Endothelial cell (in vitro differentiated cells): ENCODE data around the gene KDM4C. TPM values are rescaled to one million over a fixed set of nuclear protein-coding genes. Genes with fewer than 3 reads are reported as not detected.
"Not testable (repeated sequence)": the region's sequence is repeated elsewhere in the genome, so short reads cannot be mapped to it uniquely, and the experiment has no call there.

Source experiments
- DNase-seq: peaks from one replicate; pipeline ENCODE4 v3.0.0; 2021; ENCODE audit warnings: low spot score
- H3K27ac Mint-ChIP-seq: one replicate; pipeline ENCODE4 v1.8.0; 2021; ENCODE audit warnings: mixed read lengths, inconsistent platforms; ENCODE audit not compliant: unreplicated experiment
- H3K27me3 Mint-ChIP-seq: one replicate; pipeline ENCODE4 v1.8.0; 2021; ENCODE audit warnings: mild to moderate bottlenecking, moderate library complexity, mixed read lengths, inconsistent platforms; ENCODE audit not compliant: unreplicated experiment
- H3K36me3 Mint-ChIP-seq: one replicate; pipeline ENCODE4 v1.8.0; 2021; ENCODE audit warnings: mild to moderate bottlenecking, low read depth, mixed read lengths, inconsistent platforms; ENCODE audit not compliant: unreplicated experiment
- H3K4me1 Mint-ChIP-seq: one replicate; pipeline ENCODE4 v1.8.0; 2021; ENCODE audit warnings: mild to moderate bottlenecking, mixed read lengths, inconsistent platforms; ENCODE audit not compliant: unreplicated experiment
- H3K4me3 Mint-ChIP-seq: one replicate; pipeline ENCODE4 v1.8.0; 2021; ENCODE audit warnings: mild to moderate bottlenecking, mixed read lengths, inconsistent platforms; ENCODE audit not compliant: unreplicated experiment
- H3K9me3 Mint-ChIP-seq: one replicate; pipeline ENCODE4 v1.8.0; 2021; ENCODE audit warnings: mixed read lengths, inconsistent platforms; ENCODE audit not compliant: unreplicated experiment
- CTCF ChIP-seq: fragments of 200-600 bp; sonication (generic); IDR thresholded peaks from one replicate; pipeline ENCODE4 v1.5.0; 2021; ENCODE audit warnings: antibody characterized with exemption; ENCODE audit not compliant: unreplicated experiment
- total RNA-seq: library from RNA; stranded (reverse); fragmentation: NEBNext Ultra II Directional; extraction: Animal tissue kit (Norgen Biotek cat#: 25700); gene quantifications from one replicate; pipeline ENCODE4 v1.2.1, GENCODE V29; 2021; ENCODE audit not compliant: unreplicated experiment

KDM4C gene
- total RNA-seq, 1 donor from 2014 or later, result 21.0 TPM

DNA sequence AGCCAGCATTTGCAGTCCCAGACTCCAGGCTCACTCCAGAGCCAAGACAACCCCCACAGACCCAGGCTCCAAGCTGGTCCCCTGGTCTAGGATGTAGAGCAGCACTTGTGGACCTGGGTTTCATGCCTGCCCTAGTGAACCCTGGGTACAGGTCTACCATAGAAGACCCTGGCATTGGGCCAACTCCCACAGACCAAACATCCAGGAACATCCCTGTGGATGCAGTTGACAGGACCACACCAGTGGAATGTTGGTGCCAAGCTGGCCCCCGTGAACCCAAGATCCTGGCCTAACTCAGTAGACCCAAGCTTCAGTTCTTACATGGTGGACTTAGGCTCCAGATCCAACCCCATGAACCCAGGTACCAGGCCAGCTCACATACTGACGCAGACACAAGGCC is 250.6 kb downstream of the KDM4C start:
- H3K36me3 Mint-ChIP-seq, result peaks cover 5% of the 10 kb centered on the region
- H3K4me3 Mint-ChIP-seq, result no peak overlapping the region
- no peak for DNase-seq
- H3K27ac Mint-ChIP-seq, result no peak overlapping the region
- peaks cover 32% of the 10 kb centered on the region for H3K4me1 Mint-ChIP-seq
- no peaks in the 10 kb centered on the region for H3K9me3 Mint-ChIP-seq
- peaks cover 1% of the 10 kb centered on the region for H3K27me3 Mint-ChIP-seq
- no peak for TF ChIP-seq CTCF

DNA sequence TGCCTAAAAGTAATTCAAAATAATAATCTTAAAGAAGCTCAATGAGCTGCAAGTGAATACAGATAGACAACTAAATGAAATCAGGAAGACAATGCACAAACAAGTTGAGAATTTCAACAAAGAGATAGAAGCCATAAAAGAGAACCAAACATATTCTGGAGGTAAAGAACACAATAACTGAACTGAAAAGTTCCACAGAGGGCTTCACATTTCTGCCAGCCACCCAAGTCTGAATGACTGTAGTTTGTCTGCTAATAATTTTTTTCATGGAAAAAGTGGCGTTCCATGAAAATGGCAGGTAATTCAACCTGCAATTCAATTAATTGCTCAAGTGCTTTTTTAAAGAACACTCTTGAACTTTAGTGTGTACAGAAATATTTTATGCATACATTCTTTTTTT is 251.3 kb downstream of the KDM4C start:
- Mint-ChIP-seq H3K9me3 (no peaks in the 10 kb centered on the region), H3K4me1 (peaks cover 38% of the 10 kb centered on the region), H3K36me3 (peaks cover 5% of the 10 kb centered on the region), H3K4me3 (no peak overlapping the region), H3K27ac (no peak overlapping the region), H3K27me3 (peaks cover 1% of the 10 kb centered on the region)
- no peak for TF ChIP-seq CTCF
- DNase-seq, result no peak

GRCh38 chr9:7011395-7012067 is 253.8 kb downstream of the KDM4C start:
- H3K4me1 Mint-ChIP-seq, result peaks cover 37% of the 10 kb centered on the region
- peak; percentile 10 for DNase-seq
- no peaks in the 10 kb centered on the region for H3K9me3 Mint-ChIP-seq
- peaks cover 5% of the 10 kb centered on the region for H3K36me3 Mint-ChIP-seq
- H3K27me3 Mint-ChIP-seq, result peaks cover 1% of the 10 kb centered on the region
- no peak for TF ChIP-seq CTCF
- peak overlapping the region; percentile 11 for H3K4me3 Mint-ChIP-seq
- peak overlapping the region; percentile 99 for H3K27ac Mint-ChIP-seq

- no peak overlapping the region for H3K27ac Mint-ChIP-seq
- H3K27me3 Mint-ChIP-seq, result no peaks in the 10 kb centered on the region
- H3K9me3 Mint-ChIP-seq, result no peaks in the 10 kb centered on the region
- H3K36me3 Mint-ChIP-seq, result peaks cover 3% of the 10 kb centered on the region
- H3K4me1 Mint-ChIP-seq, result no peaks in the 10 kb centered on the region
- H3K4me3 Mint-ChIP-seq, result no peak overlapping the region
- DNase-seq, result no peak
- TF ChIP-seq CTCF, result no peak
These were observed 270.2 kb downstream of the KDM4C start for GRCh38 chr9:7027996-7028395.

DNA sequence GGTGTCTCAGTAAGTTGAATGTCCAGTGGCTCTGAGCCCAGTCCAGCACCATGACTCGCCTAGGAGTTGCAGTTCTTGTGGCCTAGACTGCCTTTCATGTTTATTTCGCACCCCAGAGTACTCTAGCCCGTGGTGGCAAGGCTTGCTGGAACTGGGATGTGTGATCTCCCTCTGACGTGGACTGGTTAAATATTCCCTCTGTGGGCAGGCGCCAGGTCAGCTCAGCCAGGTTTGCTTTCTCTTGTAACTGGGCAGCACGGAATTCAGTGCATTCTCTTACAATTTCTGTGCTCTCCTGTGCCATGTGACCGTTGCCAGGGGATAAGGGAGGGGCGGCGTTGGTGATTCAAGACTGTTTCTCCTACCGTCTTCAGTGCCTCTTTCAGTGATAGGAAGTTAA is 270.8 kb downstream of the KDM4C start:
- H3K4me1 Mint-ChIP-seq, result no peaks in the 10 kb centered on the region
- no peak for DNase-seq
- H3K4me3 Mint-ChIP-seq, result no peak overlapping the region
- H3K27ac Mint-ChIP-seq, result no peak overlapping the region
- no peak for TF ChIP-seq CTCF
- H3K9me3 Mint-ChIP-seq, result no peaks in the 10 kb centered on the region
- no peaks in the 10 kb centered on the region for H3K27me3 Mint-ChIP-seq
- peaks cover 3% of the 10 kb centered on the region for H3K36me3 Mint-ChIP-seq

DNA sequence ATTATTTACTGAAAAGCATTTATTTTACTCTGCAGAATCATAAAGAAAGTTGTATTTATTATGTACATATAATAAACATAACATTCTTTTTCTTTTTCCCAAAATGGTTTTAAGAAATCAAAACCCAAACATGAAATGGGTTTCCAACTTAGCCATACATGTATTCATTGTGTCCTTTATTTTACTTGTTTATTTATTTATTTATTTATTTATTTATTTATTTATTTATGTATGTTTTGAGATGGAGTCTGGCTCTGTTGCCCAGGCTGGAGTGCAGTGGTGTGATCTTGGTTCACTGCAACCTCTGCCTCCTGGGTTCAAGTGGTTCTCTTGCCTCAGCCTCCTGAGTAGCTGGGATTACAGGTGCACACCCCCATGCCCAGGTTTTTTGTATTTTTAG is 273.2 kb downstream of the KDM4C start:
- H3K4me1 Mint-ChIP-seq, H3K36me3 Mint-ChIP-seq, H3K4me3 Mint-ChIP-seq, H3K9me3 Mint-ChIP-seq, H3K27ac Mint-ChIP-seq, DNase-seq, H3K27me3 Mint-ChIP-seq: not testable (repeated sequence)
